GM19467 (cell line): Measurements from ENCODE around the gene POLR1C.
"Not testable (repeated sequence)": the region's sequence is repeated elsewhere in the genome, so short reads cannot be mapped to it uniquely, and the experiment has no call there.

Experiments
- ATAC-seq: cut with Tn5 transposase; IDR thresholded peaks from one replicate; pipeline ENCODE4 v1.9.1; 2021; ENCODE audit warnings: mild to moderate bottlenecking, moderate library complexity; ENCODE audit not compliant: unreplicated experiment

The POLR1C gene, protein sequence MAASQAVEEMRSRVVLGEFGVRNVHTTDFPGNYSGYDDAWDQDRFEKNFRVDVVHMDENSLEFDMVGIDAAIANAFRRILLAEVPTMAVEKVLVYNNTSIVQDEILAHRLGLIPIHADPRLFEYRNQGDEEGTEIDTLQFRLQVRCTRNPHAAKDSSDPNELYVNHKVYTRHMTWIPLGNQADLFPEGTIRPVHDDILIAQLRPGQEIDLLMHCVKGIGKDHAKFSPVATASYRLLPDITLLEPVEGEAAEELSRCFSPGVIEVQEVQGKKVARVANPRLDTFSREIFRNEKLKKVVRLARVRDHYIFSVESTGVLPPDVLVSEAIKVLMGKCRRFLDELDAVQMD

GRCh38 chr6:43516697-43517504 is at the start of gene POLR1C, which contains the start of gene YIPF3:
TSS of gene POLR1C (plus strand) at chr6:43517089. CDS start at chr6:43517110, 21 bp downstream.
TSS of gene YIPF3 (minus strand) at chr6:43516926. CDS start at chr6:43516807, 119 bp downstream.
- ATAC-seq: peak; percentile 75

GRCh38 chr6:43467265-43467664 is 49.6 kb upstream of the POLR1C start:
- not testable (repeated sequence) for ATAC-seq

DNA sequence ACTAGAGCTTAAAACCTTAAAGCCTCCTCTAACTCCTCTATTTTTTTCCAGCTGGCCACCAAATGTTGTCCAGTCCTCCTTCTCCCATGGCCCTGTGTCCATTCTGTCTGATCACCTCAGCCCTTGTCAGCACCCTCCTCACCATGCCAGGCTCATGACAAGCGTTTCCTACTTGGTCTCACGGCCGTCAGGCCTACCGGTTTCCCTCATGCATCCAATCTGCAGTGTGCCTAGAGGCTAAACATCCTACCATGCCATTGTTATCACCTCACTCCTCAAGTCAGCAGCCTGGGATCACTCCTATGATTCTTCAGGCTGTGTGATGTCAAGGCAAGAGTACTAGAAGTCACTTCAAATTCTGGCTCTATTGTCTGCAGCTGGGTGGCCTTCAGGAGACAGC is 49.1 kb upstream of the POLR1C start:
- no peak for ATAC-seq

GRCh38 chr6:43468240-43468639 is 48.6 kb upstream of the POLR1C start:
- no peak for ATAC-seq

DNA sequence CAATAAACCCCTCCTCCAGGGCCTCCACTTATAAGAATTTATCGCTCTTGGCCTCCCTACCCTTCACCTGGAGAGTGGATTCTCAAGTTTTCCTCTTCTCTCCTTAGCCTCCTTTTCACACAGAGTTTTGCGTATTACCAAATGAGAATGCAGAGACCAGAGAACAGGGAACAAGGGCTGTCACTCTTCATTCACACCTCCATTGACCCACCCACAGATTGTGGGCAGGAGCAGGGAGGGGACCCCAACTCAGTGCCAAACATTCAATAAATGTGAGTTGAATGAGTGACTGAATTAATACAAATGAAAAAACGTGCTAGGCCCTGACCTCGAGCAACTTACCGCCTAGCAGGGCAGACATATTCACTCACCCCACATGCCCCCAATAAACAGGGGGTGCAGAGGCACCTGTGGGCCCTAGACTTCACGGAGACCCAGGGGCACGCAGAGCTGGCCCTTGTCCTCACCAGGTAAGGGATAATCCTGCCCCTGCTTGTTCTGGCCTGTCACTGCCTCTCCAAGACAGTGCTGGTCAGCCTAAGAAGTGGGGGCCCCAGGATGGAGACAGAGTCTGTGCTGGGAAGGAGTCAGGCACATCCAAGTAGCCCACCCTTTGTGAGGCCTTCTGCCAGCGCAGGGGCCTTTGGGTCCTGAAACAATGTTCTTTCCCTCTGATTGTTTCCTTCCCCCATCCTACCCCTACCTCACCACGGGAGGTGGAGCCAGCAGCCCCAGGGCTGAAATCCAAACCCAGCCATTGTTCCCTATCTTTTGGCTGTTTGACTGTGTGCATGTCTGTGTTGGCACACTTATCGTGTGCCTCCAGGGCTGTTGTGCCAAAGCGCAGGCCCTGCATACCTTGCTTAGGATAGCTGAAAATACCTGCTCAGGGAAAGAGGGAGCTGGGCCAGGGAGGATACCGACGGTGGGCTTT is 47.9 kb upstream of the POLR1C start:
- no peak for ATAC-seq

DNA sequence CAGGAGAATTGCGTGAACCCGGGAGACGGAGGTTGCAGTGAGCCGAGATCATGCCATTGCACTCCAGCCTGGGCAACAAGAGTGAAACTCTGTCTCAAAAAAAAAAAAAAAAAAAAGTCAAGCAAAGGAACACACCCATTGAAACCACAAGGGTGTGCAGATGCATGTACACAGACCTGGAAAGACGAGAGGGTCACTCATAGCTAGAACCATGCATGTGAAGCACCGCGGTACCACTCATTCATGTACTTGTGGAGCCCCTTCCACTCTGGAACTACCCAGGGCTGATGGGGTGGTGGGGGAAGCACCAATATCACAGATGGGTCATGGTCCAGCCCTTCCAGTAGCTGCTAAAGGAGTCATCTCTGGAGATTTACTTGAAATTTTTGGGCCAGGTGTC is 46.9 kb upstream of the POLR1C start:
- ATAC-seq: no peak

DNA sequence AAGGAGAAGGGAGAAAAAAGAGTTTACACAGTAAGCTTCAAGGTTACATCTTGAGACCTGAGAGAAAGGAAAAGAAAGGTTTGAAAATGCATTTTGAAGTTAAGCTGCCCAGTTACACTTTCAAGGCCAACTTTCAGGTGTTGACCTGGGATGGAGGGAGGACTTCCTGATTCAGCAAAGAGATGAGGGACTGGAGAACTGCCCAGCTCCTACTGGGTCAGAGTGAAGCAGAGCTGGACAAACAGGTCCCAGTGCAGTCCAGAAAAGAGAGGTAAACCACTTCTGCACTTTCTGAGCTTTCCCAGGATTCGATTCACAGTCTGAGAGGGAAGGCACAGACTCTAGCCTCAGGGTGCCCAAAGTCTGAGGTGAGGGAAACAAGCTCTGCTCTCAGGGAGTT is 45.5 kb upstream of the POLR1C start:
- no peak for ATAC-seq

GRCh38 chr6:43472515-43472914 is 44.4 kb upstream of the POLR1C start:
- no peak for ATAC-seq

GRCh38 chr6:43475516-43475915 is 41.4 kb upstream of the POLR1C start:
- no peak for ATAC-seq

DNA sequence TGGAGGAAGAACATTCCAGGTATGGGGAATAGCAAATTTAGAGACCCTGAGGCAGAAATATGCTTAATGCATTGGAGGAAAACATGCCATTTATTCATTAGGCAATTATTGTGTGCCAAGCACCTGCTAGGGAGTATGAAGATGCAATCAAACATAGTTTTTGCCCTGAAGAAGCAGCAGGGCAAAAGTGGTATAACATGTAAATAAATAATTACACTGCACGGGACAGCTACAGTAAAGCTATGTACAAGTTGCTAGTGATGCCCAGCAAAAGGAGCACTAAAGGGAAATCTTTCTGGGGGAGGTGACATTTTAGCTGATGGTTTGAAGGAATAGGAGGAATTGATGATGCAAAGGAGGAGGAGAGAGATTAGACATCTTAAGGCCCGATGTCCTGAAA is 40.1 kb upstream of the POLR1C start:
- ATAC-seq: no peak

GRCh38 chr6:43477235-43478007 is 39.5 kb upstream of the POLR1C start, which contains the start of gene TJAP1:
TSS of gene TJAP1 (plus strand) at chr6:43477570. CDS start at chr6:43499002, 21,432 bp downstream.
- peak; percentile 80 for ATAC-seq

DNA sequence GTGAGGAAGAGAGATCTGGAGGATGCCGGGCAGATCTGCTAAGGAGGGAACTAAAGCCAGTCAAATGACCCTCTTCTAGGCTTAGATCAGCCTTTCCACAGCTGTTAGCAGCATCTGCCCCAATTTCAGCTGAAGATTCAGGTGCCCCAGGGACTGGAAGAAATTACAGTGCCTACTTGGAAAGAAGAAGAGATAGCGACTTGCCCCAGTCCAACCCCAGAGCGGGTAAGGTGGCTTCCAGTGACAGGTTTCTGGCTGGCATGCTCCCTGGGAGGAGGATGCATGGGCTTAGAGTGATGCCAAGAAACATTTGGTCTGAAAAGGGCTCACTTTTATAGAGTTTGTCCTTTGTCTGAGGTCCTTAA is 38.9 kb upstream of the POLR1C start:
- ATAC-seq: no peak

- no peak for ATAC-seq
These were observed 35.8 kb upstream of the POLR1C start for GRCh38 chr6:43481075-43481474.

GRCh38 chr6:43481591-43482236 is 35.2 kb upstream of the POLR1C start:
- ATAC-seq: no peak

- no peak for ATAC-seq
These were observed 28.1 kb upstream of the POLR1C start for GRCh38 chr6:43488667-43489276.

- ATAC-seq: no peak
These were observed 27.4 kb upstream of the POLR1C start for GRCh38 chr6:43489277-43490072.

DNA sequence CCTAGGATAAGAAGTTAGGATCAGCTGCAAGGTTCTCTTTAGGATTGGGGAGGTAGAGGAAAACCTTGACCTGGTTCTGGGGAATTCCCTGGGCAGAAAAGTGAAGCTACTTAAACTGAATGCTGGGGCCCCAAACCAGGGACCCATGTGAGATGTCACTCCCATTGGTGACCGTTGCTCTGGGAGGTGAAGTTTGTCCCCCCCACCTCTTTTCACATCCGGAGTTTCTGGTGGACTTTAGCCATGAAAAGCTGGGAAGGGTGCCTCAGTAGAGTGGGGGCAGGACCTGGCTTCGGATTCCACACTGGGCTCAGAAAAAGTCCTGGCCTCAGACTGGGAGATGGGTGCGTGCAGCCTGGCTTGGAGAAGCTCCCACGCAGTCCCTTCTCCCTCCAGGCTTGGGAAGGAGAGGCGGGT is 26.4 kb upstream of the POLR1C start:
- no peak for ATAC-seq
